Measurements from ENCODE around the gene SYDE2. TPM values are rescaled to one million over a fixed set of nuclear protein-coding genes. Genes with fewer than 3 reads are reported as not detected.
"Not testable (repeated sequence)": the region's sequence is repeated elsewhere in the genome, so short reads cannot be mapped to it uniquely, and the experiment has no call there.

Gene SYDE2
- total RNA-seq, 1 donor from 2014 or later: 20.2 TPM

- DNase-seq (ENCODE audit: low spot score): no peak
- intact Hi-C loops (cut with DNase I): no loop called here
These were observed 18.1 kb downstream of the SYDE2 start for GRCh38 chr1:85182700-85183099.

- intact Hi-C loops (cut with DNase I): no loop called here
- no peak for DNase-seq (ENCODE audit: low spot score)
These were observed 19.9 kb downstream of the SYDE2 start for GRCh38 chr1:85180869-85181268.

- DNase-seq (ENCODE audit: low spot score): no peak
- intact Hi-C loops (cut with DNase I): no loop called here
These were observed 21.3 kb downstream of the SYDE2 start for GRCh38 chr1:85179522-85179921.

- DNase-seq (ENCODE audit: low spot score): no peak
- intact Hi-C loops (cut with DNase I): no loop called here
These were observed 22.4 kb downstream of the SYDE2 start for GRCh38 chr1:85178396-85178795.

GRCh38 chr1:85174503-85174902 lies 26.3 kb downstream of the SYDE2 start:
- intact Hi-C loops (cut with DNase I): no loop called here

GRCh38 chr1:85172684-85173337 lies 28.0 kb downstream of the SYDE2 start:
- intact Hi-C loops (cut with DNase I): no loop called here
- no peak for DNase-seq (ENCODE audit: low spot score)

More at GRCh38 chr1:85174503-85174902, 26.3 kb downstream of the SYDE2 start:
- DNase-seq (ENCODE audit: low spot score): no peak

GRCh38 chr1:85171721-85172120 lies 29.1 kb downstream of the SYDE2 start:
- intact Hi-C loops (cut with DNase I): no loop called here
- no peak for DNase-seq (ENCODE audit: low spot score)

GRCh38 chr1:85168884-85169283 lies 31.9 kb downstream of the SYDE2 start:
- intact Hi-C loops (cut with DNase I): no loop called here

GRCh38 chr1:85166351-85166750 lies 34.5 kb downstream of the SYDE2 start:
- intact Hi-C loops (cut with DNase I): no loop called here

More at GRCh38 chr1:85168884-85169283, 31.9 kb downstream of the SYDE2 start:
- no peak for DNase-seq (ENCODE audit: low spot score)

GRCh38 chr1:85158910-85159309 lies 41.9 kb downstream of the SYDE2 start:
- intact Hi-C loops (cut with DNase I): no loop called here

More at GRCh38 chr1:85166351-85166750, 34.5 kb downstream of the SYDE2 start:
- DNase-seq (ENCODE audit: low spot score): no peak

GRCh38 chr1:85157436-85157835 lies 43.4 kb downstream of the SYDE2 start:
- intact Hi-C loops (cut with DNase I): no loop called here
- no peak for DNase-seq (ENCODE audit: low spot score)

More at GRCh38 chr1:85158910-85159309, 41.9 kb downstream of the SYDE2 start:
- DNase-seq (ENCODE audit: low spot score): no peak

- intact Hi-C loops (cut with DNase I): no loop called here
- no peak for DNase-seq (ENCODE audit: low spot score)
These were observed 47.5 kb downstream of the SYDE2 start for GRCh38 chr1:85153149-85153891.

- intact Hi-C loops (cut with DNase I): no loop called here
- no peak for DNase-seq (ENCODE audit: low spot score)
These were observed 49.4 kb downstream of the SYDE2 start for GRCh38 chr1:85151446-85151845.

- intact Hi-C loops (cut with DNase I): loop anchor here (5.0 kb wide), 1 partner anchor 52 kb away; the partner anchor contains the start of gene SYDE2
- DNase-seq (ENCODE audit: low spot score): no peak
These were observed 51.0 kb downstream of the SYDE2 start for GRCh38 chr1:85149805-85150204.

GRCh38 chr1:85148524-85149250 lies 52.1 kb downstream of the SYDE2 start:
- no peak for DNase-seq (ENCODE audit: low spot score)
- intact Hi-C loops (cut with DNase I): loop anchor here (5.0 kb wide), 1 partner anchor 54 kb away; the partner anchor contains the start of gene SYDE2

- DNase-seq (ENCODE audit: low spot score): no peak
- intact Hi-C loops (cut with DNase I): loop anchor here (5.0 kb wide), 1 partner anchor 55 kb away; the partner anchor contains the start of gene SYDE2
These were observed 53.9 kb downstream of the SYDE2 start for GRCh38 chr1:85146972-85147359.

- intact Hi-C loops (cut with DNase I): loop anchor here (5.0 kb wide), 1 partner anchor 56 kb away; the partner anchor contains the start of gene SYDE2
- DNase-seq (ENCODE audit: low spot score): not testable (repeated sequence)
These were observed 54.4 kb downstream of the SYDE2 start for GRCh38 chr1:85146298-85146971.

- DNase-seq (ENCODE audit: low spot score): no peak
- intact Hi-C loops (cut with DNase I): no loop called here
These were observed 56.5 kb downstream of the SYDE2 start for GRCh38 chr1:85144351-85144750.

- peak; percentile 81 for DNase-seq (ENCODE audit: low spot score)
- intact Hi-C loops (cut with DNase I): no loop called here
These were observed 58.1 kb downstream of the SYDE2 start for GRCh38 chr1:85142753-85143152.

All from cardiac septum (tissue), 1 donor.